NCI-H510A (cell line): ENCODE results near the gene SIAH2.

ENCODE experiments used
- DNase-seq: peaks from one replicate; lab custom pipeline; 2025; lab: John Stamatoyannopoulos, UW

SIAH2 gene

GRCh38 chr3:150733936-150734794 lies 28.8 kb downstream of the SIAH2 start:
- DNase-seq: no peak

GRCh38 chr3:150733373-150733935 lies 29.5 kb downstream of the SIAH2 start:
- no peak for DNase-seq

- no peak for DNase-seq
Observed at GRCh38 chr3:150729682-150730360, 33.1 kb downstream of the SIAH2 start.

GRCh38 chr3:150727653-150728502 lies 35.1 kb downstream of the SIAH2 start:
- DNase-seq: no peak

- no peak for DNase-seq
Observed at GRCh38 chr3:150725548-150725947, 37.4 kb downstream of the SIAH2 start.

GRCh38 chr3:150723946-150724345 lies 39.0 kb downstream of the SIAH2 start:
- DNase-seq: no peak

- no peak for DNase-seq
Observed at GRCh38 chr3:150722267-150722666, 40.7 kb downstream of the SIAH2 start.

- peak; percentile 2 for DNase-seq
Observed at GRCh38 chr3:150721285-150722130, 41.5 kb downstream of the SIAH2 start.

- DNase-seq: no peak
Observed at GRCh38 chr3:150720444-150720843, 42.5 kb downstream of the SIAH2 start.

GRCh38 chr3:150710097-150710496 lies 52.9 kb downstream of the SIAH2 start:
- no peak for DNase-seq

GRCh38 chr3:150703756-150704344 lies 59.1 kb downstream of the SIAH2 start, which contains the start of gene ERICH6:
Gene ERICH6, minus strand, starts transcription at chr3:150703920. Its CDS starts 22 bp downstream, at chr3:150703898.
- peak; percentile 74 for DNase-seq

GRCh38 chr3:150703299-150703755 lies 59.6 kb downstream of the SIAH2 start:
- DNase-seq: no peak

- no peak for DNase-seq
Observed at GRCh38 chr3:150699068-150699639, 63.8 kb downstream of the SIAH2 start.

- no peak for DNase-seq
Observed at GRCh38 chr3:150697646-150698045, 65.3 kb downstream of the SIAH2 start.

GRCh38 chr3:150691414-150692040 lies 71.4 kb downstream of the SIAH2 start:
- no peak for DNase-seq
